GM20000 (cell line): Measurements from ENCODE around the gene PRSS38.

Experiments used
- DNase-seq: peaks from one replicate; pipeline ENCODE4 v3.0.0; 2012; ENCODE audit warnings: low spot score
- TF ChIP-seq, protein P1 (sequence below): IDR thresholded peaks from 2 replicates; pipeline ENCODE4 v1.5.1; 2012; ENCODE audit warnings: mild to moderate bottlenecking, control low read depth; ENCODE audit errors: extremely low read depth, missing control alignments

PRSS38 gene

DNA sequence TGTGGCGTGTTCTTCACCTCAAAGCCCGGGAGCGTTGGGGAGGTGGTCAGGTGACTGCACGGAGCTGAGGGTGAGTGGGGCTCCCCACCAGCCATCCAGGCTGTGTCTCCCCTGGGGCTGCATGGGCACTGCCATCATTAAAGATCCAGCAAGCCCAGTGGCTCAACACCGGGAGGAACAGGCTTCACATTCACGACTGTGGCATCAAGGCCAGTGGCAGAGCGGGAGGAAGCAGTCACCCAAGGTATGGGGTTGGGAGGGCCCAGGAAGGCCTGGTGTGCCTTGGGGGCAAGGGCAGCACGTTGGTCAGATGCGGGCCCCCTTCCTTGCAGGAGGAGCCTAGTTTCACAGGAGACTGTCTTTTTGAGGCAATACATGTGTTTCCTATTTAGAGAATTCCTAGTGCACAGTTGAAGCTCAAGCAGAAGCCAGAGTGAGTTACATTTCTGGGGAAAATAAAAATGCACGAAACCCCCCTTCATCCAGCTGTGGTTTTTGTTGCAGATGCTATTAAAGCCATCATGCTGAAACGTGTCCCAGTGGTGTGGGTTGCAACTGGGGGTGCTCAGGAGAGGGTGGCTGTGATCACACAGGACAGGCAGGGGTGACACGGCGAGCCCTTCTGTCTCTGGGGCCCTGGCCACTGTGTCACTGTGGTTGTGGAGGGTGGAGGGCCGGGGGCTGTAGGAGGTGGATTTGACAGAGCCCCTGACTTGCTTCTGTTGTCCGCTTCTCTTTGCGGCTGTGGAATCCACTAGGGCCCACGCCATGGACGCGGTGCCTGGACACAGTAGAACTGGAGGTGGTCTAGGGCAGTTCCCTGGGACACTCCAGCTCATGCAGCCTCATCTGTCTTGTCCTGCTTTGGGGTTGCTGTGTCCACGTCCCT is 46.2 kb upstream of the PRSS38 start:
- TF ChIP-seq, protein P1, sequence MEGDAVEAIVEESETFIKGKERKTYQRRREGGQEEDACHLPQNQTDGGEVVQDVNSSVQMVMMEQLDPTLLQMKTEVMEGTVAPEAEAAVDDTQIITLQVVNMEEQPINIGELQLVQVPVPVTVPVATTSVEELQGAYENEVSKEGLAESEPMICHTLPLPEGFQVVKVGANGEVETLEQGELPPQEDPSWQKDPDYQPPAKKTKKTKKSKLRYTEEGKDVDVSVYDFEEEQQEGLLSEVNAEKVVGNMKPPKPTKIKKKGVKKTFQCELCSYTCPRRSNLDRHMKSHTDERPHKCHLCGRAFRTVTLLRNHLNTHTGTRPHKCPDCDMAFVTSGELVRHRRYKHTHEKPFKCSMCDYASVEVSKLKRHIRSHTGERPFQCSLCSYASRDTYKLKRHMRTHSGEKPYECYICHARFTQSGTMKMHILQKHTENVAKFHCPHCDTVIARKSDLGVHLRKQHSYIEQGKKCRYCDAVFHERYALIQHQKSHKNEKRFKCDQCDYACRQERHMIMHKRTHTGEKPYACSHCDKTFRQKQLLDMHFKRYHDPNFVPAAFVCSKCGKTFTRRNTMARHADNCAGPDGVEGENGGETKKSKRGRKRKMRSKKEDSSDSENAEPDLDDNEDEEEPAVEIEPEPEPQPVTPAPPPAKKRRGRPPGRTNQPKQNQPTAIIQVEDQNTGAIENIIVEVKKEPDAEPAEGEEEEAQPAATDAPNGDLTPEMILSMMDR = no peak
- DNase-seq = no peak

DNA sequence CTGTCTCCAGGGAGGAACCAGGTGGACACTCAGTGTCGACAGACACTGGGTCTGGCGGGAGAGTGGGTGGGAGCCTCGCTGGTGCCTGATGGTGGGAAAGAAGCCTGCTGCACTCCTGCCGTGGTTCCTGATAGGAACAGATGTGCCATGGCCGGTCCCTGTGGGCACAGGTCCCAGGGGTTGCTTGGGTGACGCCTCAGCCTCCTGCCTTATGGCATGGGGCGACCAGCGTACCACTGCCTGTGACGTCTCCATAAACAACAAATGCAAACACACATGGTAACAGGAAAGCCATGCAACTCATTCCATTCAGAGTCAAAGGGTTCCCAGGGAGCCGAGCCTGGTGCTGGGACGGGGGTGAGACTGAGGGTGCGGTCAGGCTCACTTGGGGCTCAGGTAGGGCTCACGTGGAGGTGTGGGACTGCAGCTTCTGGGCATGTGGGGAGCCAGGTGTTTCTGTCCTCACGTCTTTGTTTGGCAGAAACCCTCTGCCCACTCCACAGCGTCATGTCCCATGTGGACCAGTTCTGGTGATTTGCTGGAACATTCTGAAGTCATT is 45.5 kb upstream of the PRSS38 start:
- no peak for DNase-seq
- TF ChIP-seq, protein P1 = no peak

DNA sequence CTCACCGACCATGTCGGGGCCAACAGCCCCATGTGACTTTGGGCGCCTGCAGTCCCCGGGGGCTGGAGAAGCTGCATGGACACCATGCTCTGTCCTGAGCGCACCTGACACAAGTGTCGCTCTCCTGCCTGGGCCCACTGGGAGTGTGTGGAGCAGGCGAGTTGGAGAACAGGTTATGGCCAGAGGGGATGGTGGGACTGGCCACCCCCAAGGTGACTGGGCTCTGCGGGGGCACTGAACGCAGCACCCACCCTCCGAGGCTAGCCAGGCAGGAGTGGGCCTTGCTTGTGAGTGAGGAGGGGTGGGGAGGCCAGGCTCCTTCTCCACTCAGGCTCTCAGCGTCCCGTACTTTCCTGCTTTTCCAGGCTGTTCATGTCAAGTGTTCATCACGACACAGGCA is 44.7 kb upstream of the PRSS38 start:
- DNase-seq = no peak
- TF ChIP-seq, protein P1 = no peak

DNA sequence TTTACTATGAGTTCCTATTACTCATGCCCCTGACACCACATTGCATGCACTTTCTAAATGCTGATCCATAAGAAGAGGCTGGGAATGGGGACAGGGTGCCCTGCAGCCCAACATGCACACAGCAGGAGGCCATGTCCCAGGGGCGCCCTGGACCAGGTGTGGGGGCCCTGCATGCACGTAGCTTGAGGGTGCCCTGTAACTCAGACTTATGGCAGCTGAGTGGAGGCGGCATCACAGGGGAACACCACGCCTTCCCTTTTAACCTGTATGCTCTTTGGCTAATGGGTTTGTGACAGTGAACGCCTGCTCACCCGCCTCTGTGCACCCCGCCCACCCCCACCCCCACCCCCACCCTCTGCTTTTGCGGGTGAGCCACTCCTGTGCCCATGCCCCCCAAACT is 44.1 kb upstream of the PRSS38 start:
- TF ChIP-seq, protein P1 = no peak
- DNase-seq = no peak

DNA sequence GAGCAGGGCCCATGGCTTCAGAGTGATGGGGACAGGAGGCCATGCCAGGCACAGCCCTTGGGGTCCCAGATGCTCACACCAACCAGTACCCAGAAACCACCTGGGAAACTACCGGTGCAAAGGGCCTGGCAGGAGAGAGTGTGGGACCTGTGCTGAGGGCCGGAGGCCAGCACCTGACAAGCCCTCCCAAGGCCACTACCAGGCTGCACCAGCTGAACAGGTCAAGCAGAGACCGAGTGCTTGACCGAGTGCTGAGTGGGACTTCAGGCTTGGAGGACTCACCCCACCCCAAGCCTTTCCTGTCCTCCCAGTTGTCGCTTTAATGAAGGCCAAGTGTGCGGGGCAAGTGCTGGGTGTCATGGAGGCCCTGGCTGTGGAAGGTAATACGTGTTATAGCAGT is 43.7 kb upstream of the PRSS38 start:
- DNase-seq = no peak
- TF ChIP-seq, protein P1 = no peak

DNA sequence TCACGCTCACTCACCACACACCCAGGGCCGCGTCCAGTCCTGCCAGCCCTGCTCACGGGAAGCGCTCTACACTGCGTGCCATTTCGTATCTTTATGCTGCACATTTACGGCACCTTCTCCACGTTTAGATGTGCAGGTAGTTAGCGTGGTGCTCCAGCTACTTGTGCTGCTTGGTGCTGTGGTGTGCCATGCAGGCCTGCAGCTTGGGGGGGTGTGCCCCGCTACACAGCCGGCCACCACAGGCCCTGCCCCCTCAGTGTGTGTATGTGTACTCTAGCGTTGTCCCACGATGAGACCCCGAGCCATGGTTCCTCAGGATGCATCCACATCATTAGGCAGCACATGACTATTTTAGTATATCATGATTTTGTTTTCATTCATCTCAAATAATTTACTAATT is 41.9 kb upstream of the PRSS38 start:
- DNase-seq = no peak
- TF ChIP-seq, protein P1 = no peak

DNA sequence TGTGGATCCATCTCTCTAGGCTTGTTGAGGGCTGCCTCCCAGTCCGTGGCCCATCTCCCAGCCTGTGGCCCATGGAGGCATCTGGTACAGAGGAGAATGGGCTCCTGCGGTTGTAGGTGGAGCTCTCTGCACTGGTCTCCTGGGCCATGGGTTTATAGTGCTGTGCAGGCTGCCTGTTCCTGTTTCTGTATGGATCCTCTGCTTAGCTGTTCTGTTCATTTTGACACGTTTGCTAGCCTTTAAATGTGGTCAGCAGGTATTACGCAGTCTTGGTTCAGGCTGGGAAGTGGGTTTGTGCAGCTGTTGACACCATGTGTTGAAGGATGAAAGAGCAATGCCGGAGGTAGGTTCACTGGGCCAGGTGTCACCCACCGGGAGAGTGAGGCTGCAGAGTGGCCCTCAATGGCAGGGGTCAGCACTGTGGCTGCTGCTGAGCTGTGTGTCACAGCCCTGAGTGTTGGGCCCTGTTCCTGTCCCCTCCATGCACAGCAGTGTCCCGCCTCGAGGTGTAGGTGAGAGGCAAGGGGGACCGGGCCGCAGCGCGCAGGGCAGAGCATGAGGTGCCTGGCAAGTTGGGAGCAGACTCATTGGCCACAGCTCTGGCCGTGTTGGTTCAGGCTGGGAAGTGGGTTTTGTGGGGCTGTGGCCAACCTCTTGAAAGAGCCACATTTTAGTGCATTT is 41.3 kb upstream of the PRSS38 start:
- no peak for DNase-seq
- TF ChIP-seq, protein P1 = no peak
